SK-N-MC (cell line): Measurements from ENCODE around the gene CDH4.

ENCODE experiments used
- DNase-seq: peaks from one replicate; pipeline ENCODE4 v3.0.0-alpha.2; 2011; ENCODE audit warnings: low read depth, low spot score
- H3K27ac ChIP-seq: fragments of 200-600 bp; sonication (generic); 2 replicates; pipeline ENCODE4 v1.5.1; 2016; ENCODE audit warnings: mixed run types
- H3K36me3 ChIP-seq: fragments of 200-600 bp; sonication (generic); 2 replicates; pipeline ENCODE4 v1.6.1; 2017; ENCODE audit warnings: antibody characterized with exemption, low read length, mixed read lengths; ENCODE audit not compliant: insufficient read depth
- H3K4me3 ChIP-seq: fragments of 200-600 bp; sonication (generic); 2 replicates; pipeline ENCODE4 v1.5.1; 2016
- H3K9ac ChIP-seq: fragments of 200-600 bp; sonication (generic); 2 replicates; pipeline ENCODE4 v1.8.0; 2017; ENCODE audit warnings: mixed run types, mixed read lengths; ENCODE audit not compliant: insufficient read length
- H3K9me3 ChIP-seq: fragments of 200-600 bp; sonication (generic); 2 replicates; pipeline ENCODE4 v1.6.1; 2017; ENCODE audit warnings: low read depth, mild to moderate bottlenecking, antibody characterized with exemption, low read length, moderate library complexity, mixed read lengths
- EZH2 ChIP-seq: fragments of 200-600 bp; sonication (generic); IDR thresholded peaks from one replicate; pipeline ENCODE4 v1.6.1; 2017; ENCODE audit warnings: antibody characterized with exemption
- FOXP2 ChIP-seq: optimal IDR thresholded peaks from 2 replicates; pipeline ENCODE3; 2011; ENCODE audit warnings: mild to moderate bottlenecking, moderate library complexity; ENCODE audit not compliant: insufficient read depth; ENCODE audit errors: extremely low read length, control extremely low read depth
- POLR2AphosphoS5 ChIP-seq: IDR thresholded peaks from 2 replicates; pipeline ENCODE4 v1.6.1; 2012; ENCODE audit warnings: mild to moderate bottlenecking, low read depth, low read length, borderline replicate concordance

CDH4 gene

GRCh38 chr20:61332016-61332975, 80.2 kb downstream of the CDH4 start:
- H3K9me3 ChIP-seq = no peaks in the 10 kb centered on the region
- H3K27ac ChIP-seq = no peak overlapping the region
- no peaks in the 10 kb centered on the region for H3K36me3 ChIP-seq
- no peak for TF ChIP-seq POLR2AphosphoS5
- no peak for TF ChIP-seq EZH2
- no peak for TF ChIP-seq FOXP2
- no peak overlapping the region for H3K9ac ChIP-seq
- H3K4me3 ChIP-seq = no peak overlapping the region
- no peak for DNase-seq

- Histone ChIP-seq H3K9me3 (no peaks in the 10 kb centered on the region), H3K27ac (no peak overlapping the region), H3K4me3 (no peak overlapping the region), H3K36me3 (no peaks in the 10 kb centered on the region), H3K9ac (no peak overlapping the region)
- no peak for DNase-seq
- TF ChIP-seq POLR2AphosphoS5 = no peak
- TF ChIP-seq FOXP2 = no peak
- TF ChIP-seq EZH2 = no peak
Measured at GRCh38 chr20:61333484-61334108, 81.5 kb downstream of the CDH4 start.

GRCh38 chr20:61340157-61340556, 88.1 kb downstream of the CDH4 start:
- TF ChIP-seq EZH2 (no peak), FOXP2 (no peak), POLR2AphosphoS5 (no peak)
- H3K36me3 ChIP-seq = no peaks in the 10 kb centered on the region
- H3K4me3 ChIP-seq = no peak overlapping the region
- H3K9ac ChIP-seq = no peak overlapping the region
- H3K9me3 ChIP-seq = no peaks in the 10 kb centered on the region
- H3K27ac ChIP-seq = no peak overlapping the region
- DNase-seq = no peak

GRCh38 chr20:61341605-61342004, 89.5 kb downstream of the CDH4 start:
- no peak overlapping the region for H3K9ac ChIP-seq
- no peaks in the 10 kb centered on the region for H3K36me3 ChIP-seq
- no peaks in the 10 kb centered on the region for H3K9me3 ChIP-seq
- no peak overlapping the region for H3K27ac ChIP-seq
- TF ChIP-seq EZH2 (no peak), POLR2AphosphoS5 (no peak), FOXP2 (no peak)
- H3K4me3 ChIP-seq = no peak overlapping the region
- no peak for DNase-seq

- TF ChIP-seq POLR2AphosphoS5 (no peak), FOXP2 (no peak), EZH2 (no peak)
- no peak for DNase-seq
- no peak overlapping the region for H3K27ac ChIP-seq
- H3K4me3 ChIP-seq = no peak overlapping the region
- no peak overlapping the region for H3K9ac ChIP-seq
- H3K9me3 ChIP-seq = no peaks in the 10 kb centered on the region
- H3K36me3 ChIP-seq = no peaks in the 10 kb centered on the region
Measured at GRCh38 chr20:61343934-61344333, 91.9 kb downstream of the CDH4 start.

GRCh38 chr20:61345656-61346055, 93.6 kb downstream of the CDH4 start:
- Histone ChIP-seq H3K9ac (no peak overlapping the region), H3K4me3 (no peak overlapping the region), H3K9me3 (no peaks in the 10 kb centered on the region), H3K36me3 (no peaks in the 10 kb centered on the region), H3K27ac (no peak overlapping the region)
- DNase-seq = no peak
- TF ChIP-seq POLR2AphosphoS5 = no peak
- no peak for TF ChIP-seq FOXP2
- TF ChIP-seq EZH2 = no peak

- no peaks in the 10 kb centered on the region for H3K36me3 ChIP-seq
- no peaks in the 10 kb centered on the region for H3K9me3 ChIP-seq
- no peak for TF ChIP-seq POLR2AphosphoS5
- H3K27ac ChIP-seq = no peak overlapping the region
- no peak overlapping the region for H3K9ac ChIP-seq
- DNase-seq = no peak
- no peak overlapping the region for H3K4me3 ChIP-seq
Measured at GRCh38 chr20:61346996-61347395, 94.9 kb downstream of the CDH4 start.

- H3K9me3 ChIP-seq = no peaks in the 10 kb centered on the region
- no peak overlapping the region for H3K27ac ChIP-seq
Measured at GRCh38 chr20:61347443-61347842, 95.4 kb downstream of the CDH4 start.

More at GRCh38 chr20:61347443-61347842, 95.4 kb downstream of the CDH4 start:
- Histone ChIP-seq H3K4me3 (no peak overlapping the region), H3K9ac (no peak overlapping the region), H3K36me3 (no peaks in the 10 kb centered on the region)
- no peak for TF ChIP-seq POLR2AphosphoS5
- no peak for TF ChIP-seq FOXP2
- no peak for TF ChIP-seq EZH2
- DNase-seq = no peak
